H9 (cell line): ENCODE measurements around the gene ERAL1. TPM values are rescaled to one million over a fixed set of nuclear protein-coding genes. Genes with fewer than 3 reads are reported as not detected.
A peak's percentile ranks its signal among the peaks of the same experiment; 100 is the strongest.

Experiments
- DNase-seq: peaks from one replicate; pipeline ENCODE4 v3.0.0-alpha.2; 2017
- H2AFZ ChIP-seq: one replicate; pipeline ENCODE4 v1.6.1; 2013; ENCODE audit warnings: mild to moderate bottlenecking, low read length, control low read depth, moderate library complexity
- H2AK5ac ChIP-seq: 2 replicates; pipeline ENCODE4 v1.6.1; 2013; ENCODE audit warnings: low read length, control low read depth, mixed read lengths; ENCODE audit not compliant: insufficient read length
- H2BK120ac ChIP-seq: one replicate; pipeline ENCODE4 v1.6.1; 2013; ENCODE audit warnings: low read depth, mild to moderate bottlenecking, low read length, control low read depth, inconsistent platforms; ENCODE audit not compliant: poor library complexity, severe bottlenecking
- H2BK12ac ChIP-seq: 2 replicates; pipeline ENCODE4 v1.6.1; 2013; ENCODE audit warnings: low read length, control low read depth, mixed read lengths, low read depth; ENCODE audit not compliant: insufficient read length
- H2BK15ac ChIP-seq: 2 replicates; pipeline ENCODE4 v1.6.1; 2013; ENCODE audit warnings: low read depth, low read length, control low read depth
- H2BK20ac ChIP-seq: one replicate; pipeline ENCODE4 v1.6.1; 2013; ENCODE audit warnings: low read depth, mild to moderate bottlenecking, low read length, control low read depth, inconsistent platforms; ENCODE audit not compliant: poor library complexity, severe bottlenecking
- H2BK5ac ChIP-seq: 2 replicates; pipeline ENCODE4 v1.6.1; 2013; ENCODE audit warnings: low read length, control low read depth, mixed read lengths; ENCODE audit not compliant: insufficient read length
- H3K14ac ChIP-seq: 2 replicates; pipeline ENCODE4 v1.6.1; 2013; ENCODE audit warnings: low read length, control low read depth; ENCODE audit not compliant: insufficient read depth
- H3K18ac ChIP-seq: 2 replicates; pipeline ENCODE4 v1.6.1; 2013; ENCODE audit warnings: low read depth, mild to moderate bottlenecking, mixed read lengths, low read length, control low read depth; ENCODE audit not compliant: insufficient read length
- H3K23ac ChIP-seq: 2 replicates; pipeline ENCODE4 v1.6.1; 2013; ENCODE audit warnings: low read length, control low read depth, mixed read lengths, low read depth; ENCODE audit not compliant: insufficient read length
- H3K23me2 ChIP-seq: 2 replicates; pipeline ENCODE4 v1.6.1; 2013; ENCODE audit warnings: low read depth, mild to moderate bottlenecking, mixed read lengths, low read length, control low read depth; ENCODE audit not compliant: insufficient read length, poor library complexity, severe bottlenecking
- H3K27ac ChIP-seq: 2 replicates; pipeline ENCODE4 v1.5.1; 2013; ENCODE audit warnings: low read length, control low read depth, mixed read lengths, low read depth; ENCODE audit not compliant: insufficient read length
- H3K27me3 ChIP-seq: 2 replicates; pipeline ENCODE4 v1.6.1; 2013; ENCODE audit warnings: low read length, control low read depth, inconsistent platforms; ENCODE audit not compliant: insufficient read depth
- H3K4ac ChIP-seq: 2 replicates; pipeline ENCODE4 v1.6.1; 2013; ENCODE audit warnings: low read depth, mild to moderate bottlenecking, control low read depth, inconsistent platforms, low read length, moderate library complexity
- H3K4me1 ChIP-seq: 2 replicates; pipeline ENCODE4 v1.6.1; 2013; ENCODE audit warnings: low read length, control low read depth, inconsistent platforms; ENCODE audit not compliant: insufficient read depth
- H3K4me2 ChIP-seq: 2 replicates; pipeline ENCODE4 v1.6.1; 2013; ENCODE audit warnings: low read length, control low read depth, mixed read lengths; ENCODE audit not compliant: insufficient read length, insufficient read depth
- H3K56ac ChIP-seq: 2 replicates; pipeline ENCODE4 v1.6.1; 2013; ENCODE audit warnings: low read depth, mild to moderate bottlenecking, mixed read lengths, low read length, control low read depth; ENCODE audit not compliant: insufficient read length
- H3K79me1 ChIP-seq: 2 replicates; pipeline ENCODE4 v1.6.1; 2013; ENCODE audit warnings: low read depth, mild to moderate bottlenecking, moderate library complexity, low read length, control low read depth, inconsistent platforms; ENCODE audit not compliant: insufficient read depth, poor library complexity, severe bottlenecking
- H3K79me2 ChIP-seq: 2 replicates; pipeline ENCODE4 v1.6.1; 2013; ENCODE audit warnings: low read length, control low read depth, inconsistent platforms; ENCODE audit not compliant: insufficient read depth
- H3K9ac ChIP-seq: 2 replicates; pipeline ENCODE4 v1.6.1; 2013; ENCODE audit warnings: low read length, control low read depth, mixed read lengths; ENCODE audit not compliant: insufficient read length; ENCODE audit errors: extremely low read depth
- H3K9me3 ChIP-seq: one replicate; pipeline ENCODE4 v1.6.1; 2013; ENCODE audit warnings: low read depth, low read length, inconsistent platforms; ENCODE audit not compliant: control insufficient read depth
- H3T11ph ChIP-seq: one replicate; pipeline ENCODE4 v1.6.1; 2013; ENCODE audit warnings: mild to moderate bottlenecking, low read length, control low read depth, inconsistent platforms
- H4K20me1 ChIP-seq: one replicate; pipeline ENCODE4 v1.6.1; 2013; ENCODE audit not compliant: control insufficient read depth, insufficient read length, insufficient read depth
- H4K5ac ChIP-seq: 2 replicates; pipeline ENCODE4 v1.6.1; 2013; ENCODE audit warnings: low read depth, mild to moderate bottlenecking, mixed read lengths, low read length, control low read depth; ENCODE audit not compliant: insufficient read length
- H4K8ac ChIP-seq: replicated peaks from 2 replicates; pipeline ENCODE4 v1.6.1; 2013; ENCODE audit warnings: low read length, control low read depth, mixed read lengths, low read depth; ENCODE audit not compliant: insufficient read length
- H4K91ac ChIP-seq: 2 replicates; pipeline ENCODE4 v1.6.1; 2013; ENCODE audit warnings: low read depth, mild to moderate bottlenecking, moderate library complexity, mixed read lengths, low read length, control low read depth; ENCODE audit not compliant: insufficient read length
- H3K27ac Mint-ChIP-seq, 3 experiments: 2 replicates in 2 of 3; 3 replicates in 1 of 3; pipeline ENCODE4 v1.8.0; 2020 to 2021; ENCODE audit warnings: mixed read lengths in 3 of 3, mild to moderate bottlenecking in 1 of 3, moderate library complexity in 1 of 3
- H3K27me3 Mint-ChIP-seq: 2 replicates; pipeline ENCODE4 v1.8.0; 2021; ENCODE audit warnings: low read depth, mild to moderate bottlenecking, moderate library complexity, mixed read lengths
- H3K36me3 Mint-ChIP-seq, 3 experiments: 2 replicates in 2 of 3; 3 replicates in 1 of 3; pipeline ENCODE4 v1.8.0; 2020 to 2021; ENCODE audit warnings: low read depth in 3 of 3, mixed read lengths in 3 of 3; ENCODE audit not compliant: insufficient read depth in 1 of 3
- H3K4me1 Mint-ChIP-seq, 2 experiments: 2 replicates each; pipeline ENCODE4 v1.8.0; 2020; ENCODE audit warnings: mixed read lengths in 2 of 2
- H3K4me3 Mint-ChIP-seq, 2 experiments: 2 replicates in 1 of 2; 3 replicates in 1 of 2; pipeline ENCODE4 v1.8.0; 2020 to 2021; ENCODE audit warnings: mild to moderate bottlenecking in 2 of 2, mixed read lengths in 2 of 2, moderate library complexity in 1 of 2
- H3K9me3 Mint-ChIP-seq, 2 experiments: 2 replicates in 1 of 2; 3 replicates in 1 of 2; pipeline ENCODE4 v1.8.0; 2020; ENCODE audit warnings: mild to moderate bottlenecking in 2 of 2, mixed read lengths in 2 of 2, moderate library complexity in 1 of 2
- WGBS: extraction: QIAGEN DNeasy Blood & Tissue Kit; methylation state at CpG from one replicate; pipeline ENCODE4 v1.1.7; 2013; ENCODE audit warnings: missing lambda C conversion rate, low lambda C conversion rate, mixed read lengths; ENCODE audit not compliant: insufficient read length; ENCODE audit errors: extremely low coverage; 5-methylcytosine and 5-hydroxymethylcytosine counted together
- total RNA-seq: library from RNA; stranded (reverse); gene quantifications from 2 replicates; pipeline ENCODE4 v1.2.1, GENCODE V29; 2021
- TF ChIP-seq, protein P1 (sequence below): fragments of 200-600 bp; sonication (generic); conservative IDR thresholded peaks from 3 replicates; pipeline ENCODE4 v1.8.0; 2021; ENCODE audit warnings: antibody characterized with exemption, mild to moderate bottlenecking

Gene ERAL1
- total RNA-seq, 1 experiment from 2014 or later, result 67.8 TPM

- H3K14ac ChIP-seq, result no peak overlapping the region; the same call in 1 of the 2 replicates
- H2BK20ac ChIP-seq, result no peak overlapping the region
- H3K18ac ChIP-seq, result no peak overlapping the region
- WGBS, result no CpG with 5 or more reads among the region's 18 CpGs
- H3K27ac Mint-ChIP-seq, result 0 out of 7 replicates have a peak overlapping the region, but pooled peaks of 1 of the 3 experiments have one; percentile 57
- H3K27me3 ChIP-seq, result no peaks in the 10 kb centered on the region
- H2BK5ac ChIP-seq, result peak overlapping the region; percentile 7
- H2AK5ac ChIP-seq, result no peak overlapping the region
- no peak for DNase-seq
- no peak overlapping the region for H2BK15ac ChIP-seq
- TF ChIP-seq, protein P1, sequence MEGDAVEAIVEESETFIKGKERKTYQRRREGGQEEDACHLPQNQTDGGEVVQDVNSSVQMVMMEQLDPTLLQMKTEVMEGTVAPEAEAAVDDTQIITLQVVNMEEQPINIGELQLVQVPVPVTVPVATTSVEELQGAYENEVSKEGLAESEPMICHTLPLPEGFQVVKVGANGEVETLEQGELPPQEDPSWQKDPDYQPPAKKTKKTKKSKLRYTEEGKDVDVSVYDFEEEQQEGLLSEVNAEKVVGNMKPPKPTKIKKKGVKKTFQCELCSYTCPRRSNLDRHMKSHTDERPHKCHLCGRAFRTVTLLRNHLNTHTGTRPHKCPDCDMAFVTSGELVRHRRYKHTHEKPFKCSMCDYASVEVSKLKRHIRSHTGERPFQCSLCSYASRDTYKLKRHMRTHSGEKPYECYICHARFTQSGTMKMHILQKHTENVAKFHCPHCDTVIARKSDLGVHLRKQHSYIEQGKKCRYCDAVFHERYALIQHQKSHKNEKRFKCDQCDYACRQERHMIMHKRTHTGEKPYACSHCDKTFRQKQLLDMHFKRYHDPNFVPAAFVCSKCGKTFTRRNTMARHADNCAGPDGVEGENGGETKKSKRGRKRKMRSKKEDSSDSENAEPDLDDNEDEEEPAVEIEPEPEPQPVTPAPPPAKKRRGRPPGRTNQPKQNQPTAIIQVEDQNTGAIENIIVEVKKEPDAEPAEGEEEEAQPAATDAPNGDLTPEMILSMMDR, result no peak
- no peak overlapping the region for H3K56ac ChIP-seq
- peaks cover 6 to 10% of the 10 kb centered on the region in 2 experiments for H3K4me1 Mint-ChIP-seq
- no peak overlapping the region for H3T11ph ChIP-seq
- peaks cover 2 to 4% of the 10 kb centered on the region in 2 experiments; a peak in 3 of 5 replicates for H3K9me3 Mint-ChIP-seq
- no peak overlapping the region for H3K4ac ChIP-seq
- no peaks in the 10 kb centered on the region for H3K23me2 ChIP-seq
- H4K5ac ChIP-seq, result no peak overlapping the region
- no peaks in the 10 kb centered on the region for H3K79me2 ChIP-seq
- no peak overlapping the region for H2AFZ ChIP-seq
- H3K4me1 ChIP-seq, result no peaks in the 10 kb centered on the region
- H3K79me1 ChIP-seq, result no peaks in the 10 kb centered on the region
- no peak overlapping the region for H3K9ac ChIP-seq
- no peak overlapping the region for H4K91ac ChIP-seq
- no peaks in the 10 kb centered on the region for H3K9me3 ChIP-seq
- H3K27me3 Mint-ChIP-seq, result no peaks in the 10 kb centered on the region
- H2BK120ac ChIP-seq, result no peak overlapping the region
- no peak overlapping the region for H2BK12ac ChIP-seq
- H4K8ac ChIP-seq, result no peak overlapping the region
- H4K20me1 ChIP-seq, result no peaks in the 10 kb centered on the region
- peaks cover 28 to 70% (median 65%) of the 10 kb centered on the region in 3 experiments; a peak in 6 of 7 replicates for H3K36me3 Mint-ChIP-seq
- no peak overlapping the region for H3K27ac ChIP-seq
- no peak overlapping the region for H3K4me2 ChIP-seq
- H3K4me3 Mint-ChIP-seq, result no peak overlapping the region
- no peak overlapping the region for H3K23ac ChIP-seq
These were observed 27.5 kb downstream of the ERAL1 start for GRCh38 chr17:28882154-28882895.
